HepG2 (cell line): ENCODE results near the gene GDF15. TPM values are rescaled to one million over a fixed set of nuclear protein-coding genes. Genes with fewer than 3 reads are reported as not detected.
A peak's percentile ranks its signal among the peaks of the same experiment; 100 is the strongest.

Source experiments
- CTCF ChIP-seq: sonication (generic); formaldehyde crosslinking; IDR thresholded peaks from 2 replicates; pipeline ENCODE4 v1.5.0; 2020; ENCODE audit warnings: mild to moderate bottlenecking, missing genetic modification reagents, moderate library complexity
- E2F1 ChIP-seq: sonication (generic); formaldehyde crosslinking; IDR thresholded peaks from 2 replicates; pipeline ENCODE4 v1.5.0; 2020; ENCODE audit warnings: missing genetic modification reagents
- EP300 ChIP-seq, 3 experiments: sonication (generic) in 1 of 3; formaldehyde crosslinking in 1 of 3; IDR thresholded peaks; 2 replicates each; pipeline versions ENCODE4 v1.5.1 to v1.6.1; 2011 to 2020; ENCODE audit warnings: low read depth in 2 of 3, low read length in 2 of 3, borderline replicate concordance in 1 of 3, improper control_type of control experiment in 1 of 3, mild to moderate bottlenecking in 1 of 3, missing genetic modification reagents in 1 of 3, moderate library complexity in 1 of 3
- GABPB1 ChIP-seq: IDR thresholded peaks from 2 replicates; pipeline ENCODE4 v1.6.1; 2016; ENCODE audit warnings: mild to moderate bottlenecking, missing genetic modification reagents, moderate library complexity, missing compliant biosample characterization
- HDAC1 ChIP-seq: sonication (generic); formaldehyde crosslinking; IDR thresholded peaks from 2 replicates; pipeline ENCODE4 v1.5.1; 2020; ENCODE audit warnings: mild to moderate bottlenecking, missing genetic modification reagents
- HIC2 ChIP-seq: sonication (generic); formaldehyde crosslinking; IDR thresholded peaks from 2 replicates; pipeline ENCODE4 v1.9.0; 2022; ENCODE audit warnings: low read depth, missing genetic modification reagents
- HNF1B ChIP-seq: sonication (generic); formaldehyde crosslinking; IDR thresholded peaks from 2 replicates; pipeline ENCODE4 v1.5.1; 2020; ENCODE audit warnings: mild to moderate bottlenecking, moderate library complexity, missing genetic modification reagents
- KDM3A ChIP-seq: IDR thresholded peaks from 2 replicates; pipeline ENCODE4 v1.6.1; 2018; ENCODE audit warnings: low read depth, missing compliant biosample characterization
- KLF11 ChIP-seq: IDR thresholded peaks from 2 replicates; pipeline ENCODE4 v1.6.1; 2016; ENCODE audit warnings: missing compliant biosample characterization
- NCOA2 ChIP-seq: sonication (generic); formaldehyde crosslinking; IDR thresholded peaks from 2 replicates; pipeline ENCODE4 v1.8.0; 2022; ENCODE audit warnings: inconsistent platforms
- ONECUT2 ChIP-seq: sonication (generic); formaldehyde crosslinking; IDR thresholded peaks from 2 replicates; pipeline ENCODE4 v1.4.0; 2020; ENCODE audit warnings: missing genetic modification reagents
- RBFOX2 ChIP-seq: fragments of 200-400 bp; formaldehyde crosslinking; IDR thresholded peaks from 2 replicates; pipeline ENCODE4 v1.6.1; 2017; ENCODE audit warnings: low read depth, mild to moderate bottlenecking, low read length
- RCOR2 ChIP-seq: IDR thresholded peaks from 2 replicates; pipeline ENCODE4 v1.6.1; 2016; ENCODE audit warnings: missing biosample characterization, missing genetic modification reagents
- SAFB2 ChIP-seq: sonication (generic); formaldehyde crosslinking; IDR thresholded peaks from 2 replicates; pipeline ENCODE4 v1.5.1; 2020; ENCODE audit warnings: missing genetic modification reagents, low read depth, mild to moderate bottlenecking, borderline replicate concordance
- SRY ChIP-seq: sonication (generic); formaldehyde crosslinking; IDR thresholded peaks from 2 replicates; pipeline ENCODE4 v1.8.0; 2022; ENCODE audit warnings: mild to moderate bottlenecking, missing genetic modification reagents
- TBX2 ChIP-seq: sonication (generic); formaldehyde crosslinking; IDR thresholded peaks from 2 replicates; pipeline ENCODE4 v1.5.0; 2020; ENCODE audit warnings: missing genetic modification reagents, mild to moderate bottlenecking, borderline replicate concordance
- THAP11 ChIP-seq: IDR thresholded peaks from 2 replicates; pipeline ENCODE4 v1.6.1; 2016; ENCODE audit warnings: missing biosample characterization, missing genetic modification reagents
- YY1 ChIP-seq: IDR thresholded peaks from 2 replicates; pipeline ENCODE4 v1.6.1; 2011; ENCODE audit warnings: low read length, low read depth, moderate library complexity, mild to moderate bottlenecking; ENCODE audit not compliant: insufficient read depth, insufficient replicate concordance
- ZMYM3 ChIP-seq: sonication (generic); formaldehyde crosslinking; IDR thresholded peaks from 2 replicates; pipeline ENCODE4 v1.5.1; 2020; ENCODE audit warnings: mild to moderate bottlenecking, missing genetic modification reagents
- ZNF543 ChIP-seq: sonication (generic); formaldehyde crosslinking; IDR thresholded peaks from 2 replicates; pipeline ENCODE4 v1.4.0; 2020; ENCODE audit warnings: mild to moderate bottlenecking, missing genetic modification reagents
- polyA plus RNA-seq, 8 experiments: library from polyadenylated mRNA; depleted of rRNA in 3 of 8; stranded (reverse) in 7 of 8; unstranded in 1 of 8; fragments of >200 nt; fragmentation: Illumina TruSeq in 4 of 8; extraction: Trizol in 4 of 8; gene quantifications; 2 replicates each; pipeline versions ENCODE4 v1.2.1 to v1.2.3, GENCODE V29; 2011 to 2016; ENCODE audit warnings: low read depth in 4 of 8, missing spikeins in 1 of 8, mixed read lengths in 1 of 8; ENCODE audit not compliant: insufficient read depth in 1 of 8
- total RNA-seq, 5 experiments: library from RNA; depleted of rRNA; stranded (reverse); fragments of >200 nt; fragmentation: Illumina TruSeq; extraction: Trizol; gene quantifications; 2 replicates each; pipeline ENCODE4 v1.2.3, GENCODE V29; 2016; ENCODE audit warnings: low read depth in 1 of 5

GDF15 gene
- total and polyA plus RNA-seq, 2 of the 13 experiments (the other 11 are each of a cell fraction or from before 2014, with no cell fraction given), result 146 to 422 TPM

GRCh38 chr19:18417250-18418028, 31.5 kb downstream of the GDF15 start (continued):
- peak in 1 of 2 experiments; percentile 32; a peak in 1 of 4 replicates for TF ChIP-seq EP300 (IDR thresholded peaks at IDR 0.05; ENCODE audit: low read depth in 2 of 2, low read length in 2 of 2)
- no peak for TF ChIP-seq EP300 (CRISPR knock-in tag; IDR thresholded peaks at IDR 0.05; ENCODE audit: borderline replicate concordance)
- 0 out of 2 replicates have a peak, but pooled peaks have one; percentile 65 for TF ChIP-seq HNF1B (CRISPR knock-in tag)
- no peak; the same call in 1 of the 2 replicates for TF ChIP-seq SRY (CRISPR knock-in tag)
- TF ChIP-seq ZNF543 (CRISPR knock-in tag), result no peak
- peak; percentile 49 for TF ChIP-seq HDAC1 (CRISPR knock-in tag)
- 0 out of 2 replicates have a peak, but pooled peaks have one; percentile 38 for TF ChIP-seq HIC2 (CRISPR knock-in tag)
- TF ChIP-seq KDM3A (CRISPR knock-in tag), result peak; percentile 50
- no peak; the same call in 1 of the 2 replicates for TF ChIP-seq TBX2 (CRISPR knock-in tag)
- peak; percentile 80; the same call in 1 of the 2 replicates for TF ChIP-seq RCOR2 (CRISPR knock-in tag)
- peak; percentile 92 for TF ChIP-seq GABPB1 (CRISPR knock-in tag)
- TF ChIP-seq THAP11 (CRISPR knock-in tag), result peak; percentile 77
- peak; percentile 87 for TF ChIP-seq ZMYM3 (CRISPR knock-in tag)
- TF ChIP-seq RBFOX2, result peak; percentile 66
- TF ChIP-seq CTCF (CRISPR knock-in tag), result no peak
- TF ChIP-seq ONECUT2 (CRISPR knock-in tag), result no peak
- TF ChIP-seq E2F1 (CRISPR knock-in tag), result no peak
- peak; percentile 7; the same call in 1 of the 2 replicates for TF ChIP-seq SAFB2
- TF ChIP-seq KLF11 (CRISPR knock-in tag), result no peak
- peak; percentile 12; the same call in 1 of the 2 replicates for TF ChIP-seq NCOA2
- peak; percentile 16 for TF ChIP-seq YY1
